A549 treated with ZK216348 at 1 μM for 4 hours (cell line): ENCODE data around the gene CHSY3. TPM values are rescaled to one million over a fixed set of nuclear protein-coding genes. Genes with fewer than 3 reads are reported as not detected.

ENCODE experiments used
- total RNA-seq: library from RNA; stranded (reverse); fragments of 200-300 nt; extraction: Qiagen RNA extraction; gene quantifications from 5 replicates; pipeline ENCODE4 v1.2.3, GENCODE V29; 2022; ENCODE audit warnings: low read depth

The CHSY3 gene
- 0.09 to 0.40 TPM (median 0.11 TPM) in 4 of 5 replicates, not detected in the other for total RNA-seq

DNA sequence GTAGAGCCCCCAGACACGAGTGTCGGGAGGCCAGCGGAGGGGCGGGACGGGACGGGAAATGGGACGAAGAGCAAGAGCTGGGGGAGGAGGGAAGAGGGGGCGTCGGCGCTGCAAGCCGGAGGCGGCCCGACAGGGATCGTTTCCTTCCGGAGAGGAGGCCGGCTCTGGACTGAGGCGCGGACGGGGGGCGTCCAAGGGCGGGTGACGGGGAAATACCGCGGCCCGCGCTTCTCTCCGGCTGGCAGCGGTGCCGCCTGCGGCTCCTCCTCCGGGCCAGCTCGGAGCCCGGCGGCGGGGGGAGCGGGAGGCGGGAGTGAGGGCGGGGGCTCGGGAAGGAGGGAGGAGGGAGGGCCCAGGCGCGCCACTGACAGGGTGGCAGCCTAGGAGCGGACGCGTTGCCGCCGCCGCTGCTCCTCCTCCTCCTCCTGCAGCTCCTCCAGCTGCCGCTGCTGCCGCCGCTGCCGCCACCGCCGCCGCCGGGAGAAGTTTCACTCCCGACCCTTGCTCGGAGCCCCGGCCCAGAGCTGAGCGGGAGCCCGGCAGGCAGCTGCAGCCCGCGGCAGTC, at the start of gene CHSY3:
CHSY3 (plus strand) TSS at position 364 of the 565 bp plus-strand sequence.

Other genes with a start within 250 kb of the CHSY3 start
- gene MINAR2, start 156.4 kb upstream of the CHSY3 start, total RNA-seq = not detected in 5 replicates